ENCODE measurements around the gene EDN2. TPM values are rescaled to one million over a fixed set of nuclear protein-coding genes. Genes with fewer than 3 reads are reported as not detected.
A peak's percentile ranks its signal among the peaks of the same experiment; 100 is the strongest.

Gene EDN2
- total and polyA plus RNA-seq, 4 donors: 0.10 to 0.13 TPM; not detected in 2

GRCh38 chr1:41492341-41492848 lies 7.9 kb upstream of the EDN2 start:
- no peaks in the 10 kb centered on the region for H3K36me3 ChIP-seq (ENCODE audit: control insufficient read depth in 4 of 4, insufficient read depth in 3 of 4, low read depth in 1 of 4, low read length in 3 of 4)
- TF ChIP-seq NR2F2 (IDR thresholded peaks at IDR 0.05): no peak
- TF ChIP-seq CTCF (IDR thresholded peaks at IDR 0.05; ENCODE audit: low read depth, low read length, missing input control): peak; percentile 31
- H3K9me3 ChIP-seq (ENCODE audit: control insufficient read depth in 4 of 4, low read length in 3 of 4): no peaks in the 10 kb centered on the region
- 52% methylated on average over 7 of the region's 7 CpGs for WGBS
- peaks cover 3 to 7% (median 5%) of the 10 kb centered on the region in 4 donors for H3K4me1 ChIP-seq (ENCODE audit: control insufficient read depth in 4 of 4, insufficient read depth in 4 of 4, low read length in 3 of 4)
- no peak overlapping the region for H3K27ac ChIP-seq (ENCODE audit: low read depth in 1 of 2, low read length in 2 of 2)
- no peak overlapping the region for H3K9ac ChIP-seq (ENCODE audit: low read depth in 1 of 2, low read length in 2 of 2)
- H3K4me3 ChIP-seq (ENCODE audit: low read depth in 1 of 3, low read length in 3 of 3): no peak overlapping the region
- DNase-seq (ENCODE audit: low spot score): no peak
- no peaks in the 10 kb centered on the region for H3K27me3 ChIP-seq (ENCODE audit: control insufficient read depth in 4 of 4, insufficient read depth in 4 of 4, low read length in 3 of 4)

- Histone ChIP-seq H3K4me3 (ENCODE audit: low read depth in 1 of 3, low read length in 3 of 3) (no peak overlapping the region), H3K27me3 (ENCODE audit: control insufficient read depth in 4 of 4, insufficient read depth in 4 of 4, low read length in 3 of 4) (no peaks in the 10 kb centered on the region), H3K36me3 (ENCODE audit: control insufficient read depth in 4 of 4, insufficient read depth in 3 of 4, low read depth in 1 of 4, low read length in 3 of 4) (no peaks in the 10 kb centered on the region), H3K9me3 (ENCODE audit: control insufficient read depth in 4 of 4, low read length in 3 of 4) (no peaks in the 10 kb centered on the region), H3K4me1 (ENCODE audit: control insufficient read depth in 4 of 4, insufficient read depth in 4 of 4, low read length in 3 of 4) (peaks cover 0 to 3% (median 2%) of the 10 kb centered on the region in 4 donors), H3K9ac (ENCODE audit: low read depth in 1 of 2, low read length in 2 of 2) (no peak overlapping the region), H3K27ac (ENCODE audit: low read depth in 1 of 2, low read length in 2 of 2) (no peak overlapping the region)
- 81% methylated on average over 2 of the region's 2 CpGs for WGBS
- TF ChIP-seq SP1 (IDR thresholded peaks at IDR 0.05) (no peak), REST (IDR thresholded peaks at IDR 0.05) (no peak), ATF3 (IDR thresholded peaks at IDR 0.05) (no peak), EGR1 (IDR thresholded peaks at IDR 0.05; ENCODE audit: low read depth in 2 of 2) (no peak), NR2F2 (IDR thresholded peaks at IDR 0.05) (no peak), FOXA1 (IDR thresholded peaks at IDR 0.05) (no peak), RXRA (IDR thresholded peaks at IDR 0.05) (no peak), MAX (IDR thresholded peaks at IDR 0.05) (no peak), FOXA2 (IDR thresholded peaks at IDR 0.05) (no peak)
- DNase-seq (ENCODE audit: low spot score): no peak
Measured at GRCh38 chr1:41490911-41491310, 6.4 kb upstream of the EDN2 start.

GRCh38 chr1:41489561-41489960 lies 5.1 kb upstream of the EDN2 start:
- Histone ChIP-seq H3K4me3 (ENCODE audit: low read depth in 1 of 3, low read length in 3 of 3) (no peak overlapping the region), H3K36me3 (ENCODE audit: control insufficient read depth in 4 of 4, insufficient read depth in 3 of 4, low read depth in 1 of 4, low read length in 3 of 4) (no peaks in the 10 kb centered on the region), H3K9me3 (ENCODE audit: control insufficient read depth in 4 of 4, low read length in 3 of 4) (no peaks in the 10 kb centered on the region), H3K4me1 (ENCODE audit: control insufficient read depth in 4 of 4, insufficient read depth in 4 of 4, low read length in 3 of 4) (peaks cover 0 to 7% (median 3%) of the 10 kb centered on the region in 4 donors), H3K9ac (ENCODE audit: low read depth in 1 of 2, low read length in 2 of 2) (no peak overlapping the region), H3K27ac (ENCODE audit: low read depth in 1 of 2, low read length in 2 of 2) (no peak overlapping the region), H3K27me3 (ENCODE audit: control insufficient read depth in 4 of 4, insufficient read depth in 4 of 4, low read length in 3 of 4) (no peaks in the 10 kb centered on the region)
- no peak for DNase-seq (ENCODE audit: low spot score)
- TF ChIP-seq NR2F2 (IDR thresholded peaks at IDR 0.05) (no peak), GABPA (IDR thresholded peaks at IDR 0.05 in 1 of 2, conservative IDR thresholded peaks at IDR 0.05 in 1 of 2) (no peak)
- WGBS: 88% methylated on average over 5 of the region's 5 CpGs

Data from liver (tissue), 9 donors.